Measurements from ENCODE around the gene FBXO31. TPM values are rescaled to one million over a fixed set of nuclear protein-coding genes. Genes with fewer than 3 reads are reported as not detected.

Gene FBXO31
- total RNA-seq, 1 experiment from 2014 or later = 53.9 TPM

GRCh38 chr16:87350031-87350430 is 33.5 kb downstream of the FBXO31 start:
- POLR2A ChIA-PET = interaction anchor here (2.8 kb wide), 1 partner anchor 34 kb away, joined by 8 read pairs; the partner anchor contains the start of gene FBXO31
- CTCF ChIA-PET = interaction anchor here (0.6 to 0.7 kb wide), 2 partner anchors 203 to 833 kb away, joined by 3 read pairs; no protein-coding TSS in a partner anchor

DNA sequence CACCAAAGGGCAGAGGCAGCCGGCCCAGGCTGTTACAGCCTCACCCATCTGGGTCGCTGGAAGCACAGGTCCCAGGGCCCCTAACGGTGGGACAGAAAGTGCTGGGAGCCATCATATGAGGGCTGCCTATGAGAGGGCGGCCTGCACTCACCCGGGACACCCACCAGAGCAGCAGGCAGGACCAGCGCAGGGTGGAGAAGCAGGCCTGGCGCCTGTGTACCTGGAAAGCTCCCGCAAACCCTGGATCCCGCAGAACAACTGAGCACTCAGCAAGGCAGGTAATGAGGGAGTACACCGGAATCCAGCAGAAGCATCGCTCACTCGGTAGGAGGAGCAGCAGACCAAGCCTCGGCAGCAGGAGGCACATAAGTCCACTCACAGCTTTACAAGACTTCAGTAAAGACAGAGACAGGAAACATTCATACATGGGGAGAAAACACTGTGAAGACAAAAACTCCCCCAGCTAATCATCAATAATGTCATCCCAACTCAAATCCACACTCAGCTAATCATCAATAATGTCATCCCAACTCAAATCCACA is 34.9 kb downstream of the FBXO31 start:
- POLR2A ChIA-PET = interaction anchor here (2.8 kb wide), 1 partner anchor 35 kb away, joined by 8 read pairs; the partner anchor contains the start of gene FBXO31

More at GRCh38 chr16:87350031-87350430, 33.5 kb downstream of the FBXO31 start:
- Mint-ChIP-seq H3K36me3 (ENCODE audit: insufficient read depth, unreplicated experiment) (peaks cover 63% of the 10 kb centered on the region), H3K9me3 (ENCODE audit: unreplicated experiment) (no peaks in the 10 kb centered on the region), H3K27ac (ENCODE audit: low read depth, unreplicated experiment) (no peak overlapping the region), H3K4me1 (ENCODE audit: insufficient read depth, unreplicated experiment) (no peaks in the 10 kb centered on the region), H3K27me3 (ENCODE audit: insufficient read depth, unreplicated experiment) (no peaks in the 10 kb centered on the region), H3K4me3 (ENCODE audit: unreplicated experiment) (no peak overlapping the region)
- BruUV-seq (replicated peaks) = no TSS peak
- no peak for TF ChIP-seq CTCF (IDR thresholded peaks at IDR 0.05; ENCODE audit: unreplicated experiment)
- DNase-seq (ENCODE audit: unreplicated experiment) = no peak
- intact Hi-C loops (cut with micrococcal nuclease) = no loop called here

GRCh38 chr16:87347932-87348615 is 35.5 kb downstream of the FBXO31 start:
- Mint-ChIP-seq H3K9me3 (ENCODE audit: unreplicated experiment) (no peaks in the 10 kb centered on the region), H3K36me3 (ENCODE audit: insufficient read depth, unreplicated experiment) (peaks cover 61% of the 10 kb centered on the region), H3K27me3 (ENCODE audit: insufficient read depth, unreplicated experiment) (no peaks in the 10 kb centered on the region), H3K4me3 (ENCODE audit: unreplicated experiment) (no peak overlapping the region), H3K27ac (ENCODE audit: low read depth, unreplicated experiment) (no peak overlapping the region), H3K4me1 (ENCODE audit: insufficient read depth, unreplicated experiment) (no peaks in the 10 kb centered on the region)
- no peak for DNase-seq (ENCODE audit: unreplicated experiment)
- no TSS peak for BruUV-seq (replicated peaks)
- intact Hi-C loops (cut with micrococcal nuclease) = no loop called here
- no peak for TF ChIP-seq CTCF (IDR thresholded peaks at IDR 0.05; ENCODE audit: unreplicated experiment)
- ChIA-PET CTCF (interaction anchor here (0.6 to 1.1 kb wide), 5 partner anchors 19 to 1738 kb away, joined by 3 to 7 read pairs (median 3); no protein-coding TSS in a partner anchor), POLR2A (no interaction called here)

More for the DNA sequence above, 34.9 kb downstream of the FBXO31 start:
- Mint-ChIP-seq H3K4me3 (ENCODE audit: unreplicated experiment) (no peak overlapping the region), H3K27ac (ENCODE audit: low read depth, unreplicated experiment) (no peak overlapping the region), H3K9me3 (ENCODE audit: unreplicated experiment) (no peaks in the 10 kb centered on the region), H3K27me3 (ENCODE audit: insufficient read depth, unreplicated experiment) (no peaks in the 10 kb centered on the region), H3K36me3 (ENCODE audit: insufficient read depth, unreplicated experiment) (peaks cover 59% of the 10 kb centered on the region), H3K4me1 (ENCODE audit: insufficient read depth, unreplicated experiment) (no peaks in the 10 kb centered on the region)
- intact Hi-C loops (cut with micrococcal nuclease) = no loop called here
- CTCF ChIA-PET = interaction anchor here (0.9 kb wide), 1 partner anchor 286 kb away, joined by 3 read pairs; no protein-coding TSS in a partner anchor
- no peak for DNase-seq (ENCODE audit: unreplicated experiment)
- no TSS peak for BruUV-seq (replicated peaks)
- TF ChIP-seq CTCF (IDR thresholded peaks at IDR 0.05; ENCODE audit: unreplicated experiment) = no peak

GRCh38 chr16:87346517-87347060 is 37.0 kb downstream of the FBXO31 start:
- H3K4me1 Mint-ChIP-seq (ENCODE audit: insufficient read depth, unreplicated experiment) = no peaks in the 10 kb centered on the region
- no peak for TF ChIP-seq CTCF (IDR thresholded peaks at IDR 0.05; ENCODE audit: unreplicated experiment)
- BruUV-seq (replicated peaks) = no TSS peak
- POLR2A ChIA-PET = no interaction called here
- peaks cover 71% of the 10 kb centered on the region for H3K36me3 Mint-ChIP-seq (ENCODE audit: insufficient read depth, unreplicated experiment)
- DNase-seq (ENCODE audit: unreplicated experiment) = no peak
- H3K27ac Mint-ChIP-seq (ENCODE audit: low read depth, unreplicated experiment) = no peak overlapping the region
- H3K4me3 Mint-ChIP-seq (ENCODE audit: unreplicated experiment) = no peak overlapping the region
- CTCF ChIA-PET = no interaction called here
- intact Hi-C loops (cut with micrococcal nuclease) = no loop called here
- H3K9me3 Mint-ChIP-seq (ENCODE audit: unreplicated experiment) = no peaks in the 10 kb centered on the region
- no peaks in the 10 kb centered on the region for H3K27me3 Mint-ChIP-seq (ENCODE audit: insufficient read depth, unreplicated experiment)
